SK-N-SH (cell line): ENCODE measurements around the gene CD163L1. TPM values are rescaled to one million over a fixed set of nuclear protein-coding genes. Genes with fewer than 3 reads are reported as not detected.

Experiments used
- CTCF ChIA-PET: fragments of 300-600, 350-600 bp; formaldehyde crosslinking; extraction: SDS; loops from one replicate; lab custom pipeline; 2021; lab: Yijun Ruan, JAX
- POLR2A ChIA-PET: fragments of 350-600 bp; sonication (Branson Sonifier 250); formaldehyde crosslinking; extraction: SDS; loops from one replicate; lab custom pipeline; 2020; ENCODE audit warnings: antibody characterized with exemption, inconsistent platforms; lab: Yijun Ruan, JAX
- DNase-seq: peaks from one replicate; pipeline ENCODE4 v3.0.0; 2012
- H2AFZ ChIP-seq: fragments of 200-600 bp; sonication (generic); 2 replicates; pipeline ENCODE4 v1.8.1; 2016; ENCODE audit warnings: antibody characterized with exemption, mild to moderate bottlenecking, low read depth
- H3F3A ChIP-seq: fragments of 200-600 bp; sonication (generic); replicated peaks from 2 replicates; pipeline ENCODE3; 2016; ENCODE audit warnings: antibody characterized with exemption, mild to moderate bottlenecking; ENCODE audit not compliant: insufficient read depth
- H3K27ac ChIP-seq, 2 experiments: fragments of 200-500 bp in 1 of 2; fragments of 200-600 bp in 1 of 2; sonication (Bioruptor generic) in 1 of 2; sonication (generic), shearing (Covaris generic) in 1 of 2; 2 replicates each; pipeline versions ENCODE4 v1.5.1 to v1.6.1; 2014 to 2016; ENCODE audit warnings: low read depth in 2 of 2, inconsistent platforms in 1 of 2, low read length in 1 of 2, mild to moderate bottlenecking in 1 of 2, mixed read lengths in 1 of 2
- H3K27me3 ChIP-seq: fragments of 200-600 bp; sonication (generic), shearing (Covaris generic); 2 replicates; pipeline ENCODE4 v1.6.1; 2016; ENCODE audit warnings: mixed run types; ENCODE audit not compliant: insufficient read depth
- H3K36me3 ChIP-seq, 2 experiments: fragments of 200-500 bp in 1 of 2; fragments of 200-600 bp in 1 of 2; sonication (Bioruptor generic) in 1 of 2; sonication (generic) in 1 of 2; replicated peaks in 1 of 2; 2 replicates each; pipeline versions ENCODE3 to v1.5.1; 2014 to 2016; ENCODE audit warnings: low read length in 1 of 2, mild to moderate bottlenecking in 1 of 2; ENCODE audit not compliant: insufficient read depth in 2 of 2, control insufficient read depth in 1 of 2
- H3K4me1 ChIP-seq, 2 experiments: fragments of 200-500 bp in 1 of 2; fragments of 200-600 bp in 1 of 2; sonication (Bioruptor generic) in 1 of 2; sonication (generic), shearing (Covaris generic) in 1 of 2; 2 replicates each; pipeline versions ENCODE4 v1.5.1 to v1.6.1; 2014 to 2016; ENCODE audit warnings: low read depth in 1 of 2, low read length in 1 of 2, mixed run types in 1 of 2; ENCODE audit not compliant: insufficient read depth in 2 of 2, control insufficient read depth in 1 of 2
- H3K4me2 ChIP-seq: fragments of 200-600 bp; sonication (generic), shearing (Covaris generic); 2 replicates; pipeline ENCODE4 v1.6.1; 2017; ENCODE audit warnings: mixed run types
- H3K4me3 ChIP-seq, 2 experiments: fragments of 200-500 bp in 1 of 2; fragments of 200-600 bp in 1 of 2; sonication (Bioruptor generic) in 1 of 2; sonication (generic), shearing (Covaris generic) in 1 of 2; 2 replicates each; pipeline versions ENCODE4 v1.5.1 to v1.8.1; 2014 to 2016; ENCODE audit warnings: low read depth in 2 of 2, inconsistent platforms in 1 of 2, low read length in 1 of 2, mild to moderate bottlenecking in 1 of 2, mixed read lengths in 1 of 2, moderate library complexity in 1 of 2
- H3K79me2 ChIP-seq: fragments of 200-600 bp; sonication (generic); 2 replicates; pipeline ENCODE4 v1.8.1; 2017; ENCODE audit warnings: mild to moderate bottlenecking; ENCODE audit not compliant: insufficient read depth
- H3K9ac ChIP-seq: fragments of 200-600 bp; sonication (generic); 2 replicates; pipeline ENCODE4 v1.6.1; 2017; ENCODE audit warnings: mixed run types
- H3K9me2 ChIP-seq: fragments of 200-600 bp; sonication (generic); 2 replicates; pipeline ENCODE4 v1.6.1; 2017; ENCODE audit warnings: mixed run types
- H3K9me3 ChIP-seq: fragments of 200-600 bp; sonication (generic); 2 replicates; pipeline ENCODE4 v1.6.1; 2017; ENCODE audit warnings: mixed run types, mild to moderate bottlenecking, moderate library complexity
- H4K20me1 ChIP-seq: fragments of 200-600 bp; sonication (generic); 2 replicates; pipeline ENCODE4 v1.6.1; 2017; ENCODE audit warnings: mild to moderate bottlenecking, mixed run types; ENCODE audit not compliant: insufficient read depth
- CHD2 ChIP-seq: fragments of 150-350 bp; IDR thresholded peaks from 2 replicates; pipeline ENCODE4 v1.6.1; 2018; ENCODE audit warnings: low read length; ENCODE audit not compliant: partially characterized antibody
- ELF1 ChIP-seq: IDR thresholded peaks from 2 replicates; pipeline ENCODE4 v1.4.0; 2012
- EP300 ChIP-seq, 2 experiments: IDR thresholded peaks; 2 replicates each; pipeline versions ENCODE4 v1.4.0 to v1.6.1; 2012; ENCODE audit warnings: borderline replicate concordance in 1 of 2, low read depth in 1 of 2, low read length in 1 of 2
- FOSL2 ChIP-seq: IDR thresholded peaks from 2 replicates; pipeline ENCODE4 v1.4.0; 2012; ENCODE audit warnings: low read depth, mild to moderate bottlenecking, moderate library complexity, borderline replicate concordance
- GABPA ChIP-seq: IDR thresholded peaks from 2 replicates; pipeline ENCODE4 v1.4.0; 2012; ENCODE audit warnings: low read depth, mild to moderate bottlenecking
- JUND ChIP-seq: IDR thresholded peaks from 2 replicates; pipeline ENCODE4 v1.4.0; 2012
- NRF1 ChIP-seq: IDR thresholded peaks from 2 replicates; pipeline ENCODE4 v1.6.1; 2012; ENCODE audit warnings: low read depth, mild to moderate bottlenecking, low read length
- POLR2AphosphoS5 ChIP-seq: IDR thresholded peaks from 2 replicates; pipeline ENCODE4 v1.6.1; 2012; ENCODE audit warnings: low read depth, low read length
- RAD21 ChIP-seq: IDR thresholded peaks from 2 replicates; pipeline ENCODE4 v1.6.1; 2012; ENCODE audit warnings: mild to moderate bottlenecking, low read length
- RCOR1 ChIP-seq: fragments of 150-350 bp; IDR thresholded peaks from 2 replicates; pipeline ENCODE4 v1.6.1; 2017; ENCODE audit warnings: antibody characterized with exemption, low read length
- RXRA ChIP-seq: IDR thresholded peaks from 2 replicates; pipeline ENCODE4 v1.4.0; 2012; ENCODE audit warnings: low read depth, mild to moderate bottlenecking, borderline replicate concordance
- SIN3A ChIP-seq: IDR thresholded peaks from 2 replicates; pipeline ENCODE4 v1.6.1; 2012; ENCODE audit warnings: low read depth, mild to moderate bottlenecking, low read length, moderate library complexity, borderline replicate concordance
- SMC3 ChIP-seq: IDR thresholded peaks from 2 replicates; pipeline ENCODE4 v1.6.1; 2012; ENCODE audit warnings: low read depth, low read length, improper control_type of control experiment
- TCF12 ChIP-seq: IDR thresholded peaks from 2 replicates; pipeline ENCODE4 v1.4.0; 2012
- WGBS: methylation state at CpG from one replicate; pipeline ENCODE4 v1.1.6; 2017; ENCODE audit warnings: low lambda C conversion rate; 5-methylcytosine and 5-hydroxymethylcytosine counted together
- polyA plus RNA-seq, 3 experiments: library from polyadenylated mRNA; depleted of rRNA; stranded (reverse); fragments of >200 nt; gene quantifications; 2 replicates each; pipeline ENCODE4 v1.2.3, GENCODE V29; 2012
- TF ChIP-seq, protein P1 (sequence below): IDR thresholded peaks from 2 replicates; pipeline ENCODE4; 2012
- TF ChIP-seq, protein P2 (sequence below): IDR thresholded peaks from 2 replicates; pipeline ENCODE4 v1.4.0; 2012; ENCODE audit warnings: low read depth, borderline replicate concordance
- TF ChIP-seq, protein P3 (sequence below): fragments of 150-350 bp; IDR thresholded peaks from 2 replicates; pipeline ENCODE4 v1.6.1; 2016; ENCODE audit warnings: mild to moderate bottlenecking, low read depth, low read length
- TF ChIP-seq, protein P4 (sequence below): fragments of 200-600 bp; sonication (generic); IDR thresholded peaks from 2 replicates; pipeline ENCODE4 v1.6.1; 2017; ENCODE audit warnings: antibody characterized with exemption, mild to moderate bottlenecking, moderate library complexity
- TF ChIP-seq, protein P5 (sequence below): IDR thresholded peaks from 2 replicates; pipeline ENCODE4 v1.6.1; 2012; ENCODE audit warnings: mild to moderate bottlenecking, low read depth, low read length, moderate library complexity

The CD163L1 gene
- polyA plus RNA-seq, 1 of the 3 experiments (the other 2 are of a cell fraction) = 0.25 TPM

DNA sequence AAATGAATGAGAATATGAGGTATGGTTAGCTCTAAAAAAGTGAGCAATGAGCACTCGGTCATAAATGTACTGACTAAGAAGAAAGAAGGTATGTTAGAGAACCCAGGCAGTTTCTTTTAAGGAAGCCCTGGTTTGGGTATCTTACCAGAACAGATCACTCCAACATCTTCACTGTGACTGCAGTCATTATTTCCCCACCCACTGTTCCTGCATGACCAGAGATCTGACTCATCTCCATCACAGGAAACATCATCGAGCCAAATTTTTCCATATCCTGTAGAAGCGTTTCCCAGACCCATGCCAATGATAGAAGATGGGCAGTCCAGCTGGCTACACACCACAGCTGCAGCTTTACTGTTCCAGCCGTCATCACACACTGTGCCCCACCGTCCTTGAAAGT lies 48.0 kb downstream of the CD163L1 start:
- Histone ChIP-seq H3K27me3 (no peaks in the 10 kb centered on the region), H4K20me1 (no peaks in the 10 kb centered on the region), H3K9me2 (no peaks in the 10 kb centered on the region), H3K9ac (no peak overlapping the region), H3K9me3 (no peaks in the 10 kb centered on the region), H3K27ac (no peak overlapping the region), H3K79me2 (no peaks in the 10 kb centered on the region), H2AFZ (no peak overlapping the region), H3K4me1 (no peaks in the 10 kb centered on the region), H3F3A (no peaks in the 10 kb centered on the region), H3K4me2 (no peak overlapping the region), H3K4me3 (no peak overlapping the region), H3K36me3 (no peaks in the 10 kb centered on the region)
- ChIA-PET POLR2A (no interaction called here), CTCF (no interaction called here)
- TF ChIP-seq RXRA = no peak
- TF ChIP-seq, protein P1, sequence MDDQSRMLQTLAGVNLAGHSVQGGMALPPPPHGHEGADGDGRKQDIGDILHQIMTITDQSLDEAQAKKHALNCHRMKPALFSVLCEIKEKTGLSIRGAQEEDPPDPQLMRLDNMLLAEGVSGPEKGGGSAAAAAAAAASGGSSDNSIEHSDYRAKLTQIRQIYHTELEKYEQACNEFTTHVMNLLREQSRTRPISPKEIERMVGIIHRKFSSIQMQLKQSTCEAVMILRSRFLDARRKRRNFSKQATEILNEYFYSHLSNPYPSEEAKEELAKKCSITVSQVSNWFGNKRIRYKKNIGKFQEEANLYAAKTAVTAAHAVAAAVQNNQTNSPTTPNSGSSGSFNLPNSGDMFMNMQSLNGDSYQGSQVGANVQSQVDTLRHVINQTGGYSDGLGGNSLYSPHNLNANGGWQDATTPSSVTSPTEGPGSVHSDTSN = no peak
- no peak for TF ChIP-seq JUND
- no peak for TF ChIP-seq CHD2
- TF ChIP-seq EP300 (IDR thresholded peaks at IDR 0.05; ENCODE audit: borderline replicate concordance in 1 of 2, low read depth in 1 of 2, low read length in 1 of 2) = no peak
- no peak for TF ChIP-seq RAD21
- TF ChIP-seq, all 33 proteins: peak for 0
- no peak for DNase-seq
- WGBS = 7% methylated on average over 3 of the region's 5 CpGs

DNA sequence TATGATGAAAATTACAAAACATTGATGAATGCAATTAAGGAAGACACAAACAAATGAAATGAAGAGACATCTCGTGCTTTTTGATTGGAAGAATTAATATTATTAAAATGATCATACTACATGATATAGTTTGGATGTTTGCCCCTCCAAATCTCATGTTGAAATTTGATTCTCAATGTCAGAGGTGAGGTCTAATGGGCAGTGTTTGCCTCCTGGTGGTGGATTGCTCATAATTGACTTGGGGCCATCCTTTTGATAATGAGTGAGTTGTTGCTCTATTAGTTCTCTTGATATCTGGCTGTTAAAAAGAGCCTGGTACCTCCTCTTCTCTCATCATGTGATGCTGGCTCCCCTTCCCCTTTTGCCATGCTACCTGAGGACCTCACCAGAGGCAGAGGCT lies 56.7 kb downstream of the CD163L1 start:
- H3K36me3 ChIP-seq = no peaks in the 10 kb centered on the region
- H3K4me2 ChIP-seq = no peak overlapping the region
- no peaks in the 10 kb centered on the region for H3K4me1 ChIP-seq
- no peak overlapping the region for H2AFZ ChIP-seq
- no peaks in the 10 kb centered on the region for H3F3A ChIP-seq
- H3K9me2 ChIP-seq = no peaks in the 10 kb centered on the region
- TF ChIP-seq, protein P2, sequence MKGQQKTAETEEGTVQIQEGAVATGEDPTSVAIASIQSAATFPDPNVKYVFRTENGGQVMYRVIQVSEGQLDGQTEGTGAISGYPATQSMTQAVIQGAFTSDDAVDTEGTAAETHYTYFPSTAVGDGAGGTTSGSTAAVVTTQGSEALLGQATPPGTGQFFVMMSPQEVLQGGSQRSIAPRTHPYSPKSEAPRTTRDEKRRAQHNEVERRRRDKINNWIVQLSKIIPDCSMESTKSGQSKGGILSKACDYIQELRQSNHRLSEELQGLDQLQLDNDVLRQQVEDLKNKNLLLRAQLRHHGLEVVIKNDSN = no peak
- TF ChIP-seq, protein P1 = no peak
- TF ChIP-seq, protein P3, sequence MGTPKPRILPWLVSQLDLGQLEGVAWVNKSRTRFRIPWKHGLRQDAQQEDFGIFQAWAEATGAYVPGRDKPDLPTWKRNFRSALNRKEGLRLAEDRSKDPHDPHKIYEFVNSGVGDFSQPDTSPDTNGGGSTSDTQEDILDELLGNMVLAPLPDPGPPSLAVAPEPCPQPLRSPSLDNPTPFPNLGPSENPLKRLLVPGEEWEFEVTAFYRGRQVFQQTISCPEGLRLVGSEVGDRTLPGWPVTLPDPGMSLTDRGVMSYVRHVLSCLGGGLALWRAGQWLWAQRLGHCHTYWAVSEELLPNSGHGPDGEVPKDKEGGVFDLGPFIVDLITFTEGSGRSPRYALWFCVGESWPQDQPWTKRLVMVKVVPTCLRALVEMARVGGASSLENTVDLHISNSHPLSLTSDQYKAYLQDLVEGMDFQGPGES = no peak
- TF ChIP-seq TCF12 (no peak), POLR2AphosphoS5 (no peak), SIN3A (no peak), RCOR1 (no peak), FOSL2 (no peak), EP300 (IDR thresholded peaks at IDR 0.05; ENCODE audit: borderline replicate concordance in 1 of 2, low read depth in 1 of 2, low read length in 1 of 2) (no peak), ELF1 (no peak), CHD2 (no peak), GABPA (no peak), SMC3 (no peak), NRF1 (no peak)
- TF ChIP-seq, protein P4, sequence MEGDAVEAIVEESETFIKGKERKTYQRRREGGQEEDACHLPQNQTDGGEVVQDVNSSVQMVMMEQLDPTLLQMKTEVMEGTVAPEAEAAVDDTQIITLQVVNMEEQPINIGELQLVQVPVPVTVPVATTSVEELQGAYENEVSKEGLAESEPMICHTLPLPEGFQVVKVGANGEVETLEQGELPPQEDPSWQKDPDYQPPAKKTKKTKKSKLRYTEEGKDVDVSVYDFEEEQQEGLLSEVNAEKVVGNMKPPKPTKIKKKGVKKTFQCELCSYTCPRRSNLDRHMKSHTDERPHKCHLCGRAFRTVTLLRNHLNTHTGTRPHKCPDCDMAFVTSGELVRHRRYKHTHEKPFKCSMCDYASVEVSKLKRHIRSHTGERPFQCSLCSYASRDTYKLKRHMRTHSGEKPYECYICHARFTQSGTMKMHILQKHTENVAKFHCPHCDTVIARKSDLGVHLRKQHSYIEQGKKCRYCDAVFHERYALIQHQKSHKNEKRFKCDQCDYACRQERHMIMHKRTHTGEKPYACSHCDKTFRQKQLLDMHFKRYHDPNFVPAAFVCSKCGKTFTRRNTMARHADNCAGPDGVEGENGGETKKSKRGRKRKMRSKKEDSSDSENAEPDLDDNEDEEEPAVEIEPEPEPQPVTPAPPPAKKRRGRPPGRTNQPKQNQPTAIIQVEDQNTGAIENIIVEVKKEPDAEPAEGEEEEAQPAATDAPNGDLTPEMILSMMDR = no peak
- TF ChIP-seq, protein P5, sequence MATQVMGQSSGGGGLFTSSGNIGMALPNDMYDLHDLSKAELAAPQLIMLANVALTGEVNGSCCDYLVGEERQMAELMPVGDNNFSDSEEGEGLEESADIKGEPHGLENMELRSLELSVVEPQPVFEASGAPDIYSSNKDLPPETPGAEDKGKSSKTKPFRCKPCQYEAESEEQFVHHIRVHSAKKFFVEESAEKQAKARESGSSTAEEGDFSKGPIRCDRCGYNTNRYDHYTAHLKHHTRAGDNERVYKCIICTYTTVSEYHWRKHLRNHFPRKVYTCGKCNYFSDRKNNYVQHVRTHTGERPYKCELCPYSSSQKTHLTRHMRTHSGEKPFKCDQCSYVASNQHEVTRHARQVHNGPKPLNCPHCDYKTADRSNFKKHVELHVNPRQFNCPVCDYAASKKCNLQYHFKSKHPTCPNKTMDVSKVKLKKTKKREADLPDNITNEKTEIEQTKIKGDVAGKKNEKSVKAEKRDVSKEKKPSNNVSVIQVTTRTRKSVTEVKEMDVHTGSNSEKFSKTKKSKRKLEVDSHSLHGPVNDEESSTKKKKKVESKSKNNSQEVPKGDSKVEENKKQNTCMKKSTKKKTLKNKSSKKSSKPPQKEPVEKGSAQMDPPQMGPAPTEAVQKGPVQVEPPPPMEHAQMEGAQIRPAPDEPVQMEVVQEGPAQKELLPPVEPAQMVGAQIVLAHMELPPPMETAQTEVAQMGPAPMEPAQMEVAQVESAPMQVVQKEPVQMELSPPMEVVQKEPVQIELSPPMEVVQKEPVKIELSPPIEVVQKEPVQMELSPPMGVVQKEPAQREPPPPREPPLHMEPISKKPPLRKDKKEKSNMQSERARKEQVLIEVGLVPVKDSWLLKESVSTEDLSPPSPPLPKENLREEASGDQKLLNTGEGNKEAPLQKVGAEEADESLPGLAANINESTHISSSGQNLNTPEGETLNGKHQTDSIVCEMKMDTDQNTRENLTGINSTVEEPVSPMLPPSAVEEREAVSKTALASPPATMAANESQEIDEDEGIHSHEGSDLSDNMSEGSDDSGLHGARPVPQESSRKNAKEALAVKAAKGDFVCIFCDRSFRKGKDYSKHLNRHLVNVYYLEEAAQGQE = no peak
- H4K20me1 ChIP-seq = no peaks in the 10 kb centered on the region
- DNase-seq = no peak
- no peak overlapping the region for H3K9ac ChIP-seq
- no peaks in the 10 kb centered on the region for H3K27me3 ChIP-seq
- H3K9me3 ChIP-seq = no peaks in the 10 kb centered on the region
- CTCF ChIA-PET = no interaction called here
- H3K4me3 ChIP-seq = no peak overlapping the region
- POLR2A ChIA-PET = no interaction called here
- H3K79me2 ChIP-seq = no peaks in the 10 kb centered on the region
- 0% methylated on average over 1 of the region's 1 CpG for WGBS
- H3K27ac ChIP-seq = no peak overlapping the region
